ENCODE measurements around the gene PIR. TPM values are rescaled to one million over a fixed set of nuclear protein-coding genes. Genes with fewer than 3 reads are reported as not detected.

The PIR gene
- total RNA-seq, 1 donor from 2014 or later = 21.8 TPM

- Mint-ChIP-seq H3K27ac (ENCODE audit: unreplicated experiment) (no peak overlapping the region), H3K27me3 (ENCODE audit: unreplicated experiment) (peaks cover 6% of the 10 kb centered on the region), H3K4me1 (ENCODE audit: unreplicated experiment) (peaks cover 2% of the 10 kb centered on the region), H3K9me3 (ENCODE audit: unreplicated experiment) (no peaks in the 10 kb centered on the region), H3K36me3 (ENCODE audit: unreplicated experiment) (no peaks in the 10 kb centered on the region), H3K4me3 (ENCODE audit: unreplicated experiment) (no peak overlapping the region)
- DNase-seq (ENCODE audit: extremely low spot score, unreplicated experiment) = no peak
- TF ChIP-seq CTCF (IDR thresholded peaks at IDR 0.05) = no peak
Measured at GRCh38 chrX:15356444-15356843, 136.7 kb downstream of the PIR start.

- no peak overlapping the region for H3K27ac Mint-ChIP-seq (ENCODE audit: unreplicated experiment)
- H3K4me3 Mint-ChIP-seq (ENCODE audit: unreplicated experiment) = no peak overlapping the region
Measured at GRCh38 chrX:15350329-15350996, 142.7 kb downstream of the PIR start.

GRCh38 chrX:15349046-15349445 lies 144.1 kb downstream of the PIR start:
- H3K27me3 Mint-ChIP-seq (ENCODE audit: unreplicated experiment) = peaks cover 9% of the 10 kb centered on the region
- no peak for DNase-seq (ENCODE audit: extremely low spot score, unreplicated experiment)
- no peaks in the 10 kb centered on the region for H3K4me1 Mint-ChIP-seq (ENCODE audit: unreplicated experiment)
- H3K36me3 Mint-ChIP-seq (ENCODE audit: unreplicated experiment) = no peaks in the 10 kb centered on the region
- TF ChIP-seq CTCF (IDR thresholded peaks at IDR 0.05) = peak; percentile 76
- no peak overlapping the region for H3K27ac Mint-ChIP-seq (ENCODE audit: unreplicated experiment)
- no peaks in the 10 kb centered on the region for H3K9me3 Mint-ChIP-seq (ENCODE audit: unreplicated experiment)
- H3K4me3 Mint-ChIP-seq (ENCODE audit: unreplicated experiment) = no peak overlapping the region

More at GRCh38 chrX:15350329-15350996, 142.7 kb downstream of the PIR start:
- H3K36me3 Mint-ChIP-seq (ENCODE audit: unreplicated experiment) = no peaks in the 10 kb centered on the region
- H3K9me3 Mint-ChIP-seq (ENCODE audit: unreplicated experiment) = no peaks in the 10 kb centered on the region
- DNase-seq (ENCODE audit: extremely low spot score, unreplicated experiment) = no peak
- no peak for TF ChIP-seq CTCF (IDR thresholded peaks at IDR 0.05)
- H3K4me1 Mint-ChIP-seq (ENCODE audit: unreplicated experiment) = no peaks in the 10 kb centered on the region
- H3K27me3 Mint-ChIP-seq (ENCODE audit: unreplicated experiment) = peaks cover 11% of the 10 kb centered on the region

- Mint-ChIP-seq H3K9me3 (ENCODE audit: unreplicated experiment) (no peaks in the 10 kb centered on the region), H3K27ac (ENCODE audit: unreplicated experiment) (no peak overlapping the region), H3K36me3 (ENCODE audit: unreplicated experiment) (no peaks in the 10 kb centered on the region), H3K4me1 (ENCODE audit: unreplicated experiment) (no peaks in the 10 kb centered on the region), H3K4me3 (ENCODE audit: unreplicated experiment) (no peak overlapping the region), H3K27me3 (ENCODE audit: unreplicated experiment) (peaks cover 13% of the 10 kb centered on the region)
- no peak for TF ChIP-seq CTCF (IDR thresholded peaks at IDR 0.05)
- no peak for DNase-seq (ENCODE audit: extremely low spot score, unreplicated experiment)
Measured at GRCh38 chrX:15345976-15346375, 147.2 kb downstream of the PIR start.

- Mint-ChIP-seq H3K4me1 (ENCODE audit: unreplicated experiment) (no peaks in the 10 kb centered on the region), H3K9me3 (ENCODE audit: unreplicated experiment) (no peaks in the 10 kb centered on the region), H3K36me3 (ENCODE audit: unreplicated experiment) (no peaks in the 10 kb centered on the region), H3K27me3 (ENCODE audit: unreplicated experiment) (peaks cover 21% of the 10 kb centered on the region), H3K27ac (ENCODE audit: unreplicated experiment) (no peak overlapping the region), H3K4me3 (ENCODE audit: unreplicated experiment) (no peak overlapping the region)
- DNase-seq (ENCODE audit: extremely low spot score, unreplicated experiment) = no peak
- TF ChIP-seq CTCF (IDR thresholded peaks at IDR 0.05) = no peak
Measured at GRCh38 chrX:15344106-15344505, 149.0 kb downstream of the PIR start.
